Measurements from ENCODE around the gene MS4A6A.
"Not testable (repeated sequence)": the region's sequence is repeated elsewhere in the genome, so short reads cannot be mapped to it uniquely, and the experiment has no call there.

MS4A6A gene

DNA sequence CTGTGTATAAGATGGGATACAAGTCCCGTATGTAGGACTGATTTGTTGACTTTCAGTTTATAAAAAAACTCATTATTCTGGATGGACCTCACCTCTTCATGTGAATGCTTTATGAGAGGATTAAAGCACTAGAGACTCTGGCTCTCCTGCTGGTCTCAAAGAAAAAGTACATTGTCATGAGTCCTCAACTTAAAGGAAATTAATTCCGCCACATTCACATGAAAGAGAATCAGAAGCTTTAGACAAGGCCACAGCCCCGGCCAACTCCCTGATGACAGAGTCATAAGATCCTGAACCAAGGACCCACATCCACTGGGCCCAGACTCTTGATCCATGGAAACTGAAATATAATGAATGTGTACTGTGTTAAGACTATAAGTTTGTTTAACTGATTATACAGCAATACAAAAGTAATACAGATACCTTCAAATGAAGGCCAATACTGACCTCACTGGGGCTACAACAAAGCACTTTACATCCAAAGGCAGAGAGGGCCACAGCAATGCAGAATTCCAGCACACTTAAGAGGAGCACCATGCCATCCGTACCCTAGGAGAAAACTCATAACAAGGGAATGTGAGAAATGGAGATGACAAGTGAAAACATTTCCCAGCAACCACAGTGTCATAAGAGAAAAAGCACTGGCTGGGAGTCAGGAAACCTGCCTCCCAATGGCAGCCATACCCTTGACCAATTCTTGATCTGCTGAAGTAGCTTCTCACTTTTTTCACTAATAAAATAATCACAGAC, 25.4 kb upstream of the MS4A6A start:
- no peak for DNase-seq
- Histone ChIP-seq H3K9ac (ENCODE audit: low read length) (no peak overlapping the region), H3K9me3 (replicated peaks; ENCODE audit: insufficient read depth, low read length) (no peaks in the 10 kb centered on the region), H3K27me3 (replicated peaks; ENCODE audit: insufficient read depth, low read length) (no peaks in the 10 kb centered on the region), H3K27ac (ENCODE audit: low read length) (no peak overlapping the region), H2AFZ (ENCODE audit: low read length) (no peak overlapping the region), H3K36me3 (replicated peaks; ENCODE audit: insufficient read depth, low read length) (no peaks in the 10 kb centered on the region), H3K4me1 (ENCODE audit: low read length) (no peaks in the 10 kb centered on the region), H3K9me2 (replicated peaks; ENCODE audit: insufficient read depth, low read length) (no peaks in the 10 kb centered on the region), H3F3A (ENCODE audit: insufficient read depth, low read length) (no peaks in the 10 kb centered on the region), H3K4me3 (ENCODE audit: low read length) (no peak overlapping the region), H3K4me2 (ENCODE audit: low read depth, low read length) (no peak overlapping the region), H3K79me2 (ENCODE audit: low read length) (no peaks in the 10 kb centered on the region), H4K20me1 (ENCODE audit: insufficient read depth, low read length) (no peaks in the 10 kb centered on the region)
- no peak for TF ChIP-seq EZH2phosphoT487 (IDR thresholded peaks at IDR 0.05; ENCODE audit: low read length)
- TF ChIP-seq, protein P1, sequence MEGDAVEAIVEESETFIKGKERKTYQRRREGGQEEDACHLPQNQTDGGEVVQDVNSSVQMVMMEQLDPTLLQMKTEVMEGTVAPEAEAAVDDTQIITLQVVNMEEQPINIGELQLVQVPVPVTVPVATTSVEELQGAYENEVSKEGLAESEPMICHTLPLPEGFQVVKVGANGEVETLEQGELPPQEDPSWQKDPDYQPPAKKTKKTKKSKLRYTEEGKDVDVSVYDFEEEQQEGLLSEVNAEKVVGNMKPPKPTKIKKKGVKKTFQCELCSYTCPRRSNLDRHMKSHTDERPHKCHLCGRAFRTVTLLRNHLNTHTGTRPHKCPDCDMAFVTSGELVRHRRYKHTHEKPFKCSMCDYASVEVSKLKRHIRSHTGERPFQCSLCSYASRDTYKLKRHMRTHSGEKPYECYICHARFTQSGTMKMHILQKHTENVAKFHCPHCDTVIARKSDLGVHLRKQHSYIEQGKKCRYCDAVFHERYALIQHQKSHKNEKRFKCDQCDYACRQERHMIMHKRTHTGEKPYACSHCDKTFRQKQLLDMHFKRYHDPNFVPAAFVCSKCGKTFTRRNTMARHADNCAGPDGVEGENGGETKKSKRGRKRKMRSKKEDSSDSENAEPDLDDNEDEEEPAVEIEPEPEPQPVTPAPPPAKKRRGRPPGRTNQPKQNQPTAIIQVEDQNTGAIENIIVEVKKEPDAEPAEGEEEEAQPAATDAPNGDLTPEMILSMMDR (IDR thresholded peaks at IDR 0.05; ENCODE audit: low read length), result no peak
- no peak for TF ChIP-seq EZH2 (optimal IDR thresholded peaks at IDR 0.05; ENCODE audit: low read depth, low read length)

DNA sequence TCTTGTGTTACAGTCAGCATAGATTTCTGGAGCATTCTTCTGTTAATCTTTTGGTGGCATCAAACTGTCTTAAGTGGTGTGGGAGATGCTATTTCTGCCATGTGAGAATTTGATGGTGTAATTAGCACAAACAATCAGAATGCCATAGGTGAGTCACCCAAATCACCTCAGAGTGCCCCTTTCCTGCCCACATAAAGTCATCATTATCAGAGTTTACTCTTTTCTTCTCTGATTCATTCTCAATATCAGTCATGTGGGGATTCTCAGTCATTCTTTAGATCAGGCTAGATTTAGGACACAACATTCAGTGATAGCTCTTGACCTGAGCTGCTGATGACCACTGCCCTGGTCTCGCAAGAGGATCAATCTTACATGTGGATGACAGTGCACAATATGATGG, 23.7 kb upstream of the MS4A6A start:
- Histone ChIP-seq H4K20me1 (ENCODE audit: insufficient read depth, low read length) (no peaks in the 10 kb centered on the region), H3K4me2 (ENCODE audit: low read depth, low read length) (no peak overlapping the region)

DNA sequence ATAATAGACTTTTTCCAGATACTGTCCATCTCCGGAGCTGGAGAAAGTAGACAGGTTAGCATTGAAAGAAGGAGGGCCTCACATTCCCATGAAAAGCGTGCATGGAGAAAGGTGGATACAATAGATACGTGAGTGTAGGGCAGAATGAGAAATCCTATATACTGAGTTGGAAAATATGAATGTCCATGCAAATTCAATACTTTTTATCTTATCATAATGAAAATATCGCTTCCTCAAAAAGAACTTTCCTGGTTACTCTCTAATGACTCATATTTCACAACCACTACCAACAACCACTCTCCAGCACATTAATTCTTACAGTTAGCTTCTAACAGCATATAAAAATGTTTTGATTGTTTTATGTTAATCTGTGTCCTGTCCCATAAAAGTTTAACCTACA, 22.0 kb upstream of the MS4A6A start:
- H3K9ac ChIP-seq (ENCODE audit: low read length), result no peak overlapping the region
- TF ChIP-seq, protein P1 (IDR thresholded peaks at IDR 0.05; ENCODE audit: low read length), result no peak
- no peak for TF ChIP-seq EZH2phosphoT487 (IDR thresholded peaks at IDR 0.05; ENCODE audit: low read length)
- no peak for TF ChIP-seq EZH2 (optimal IDR thresholded peaks at IDR 0.05; ENCODE audit: low read depth, low read length)
- H3K36me3 ChIP-seq (replicated peaks; ENCODE audit: insufficient read depth, low read length), result no peaks in the 10 kb centered on the region
- H3K9me2 ChIP-seq (replicated peaks; ENCODE audit: insufficient read depth, low read length), result no peaks in the 10 kb centered on the region
- no peaks in the 10 kb centered on the region for H3K9me3 ChIP-seq (replicated peaks; ENCODE audit: insufficient read depth, low read length)
- H3K27me3 ChIP-seq (replicated peaks; ENCODE audit: insufficient read depth, low read length), result no peaks in the 10 kb centered on the region
- no peaks in the 10 kb centered on the region for H3K4me1 ChIP-seq (ENCODE audit: low read length)
- H3F3A ChIP-seq (ENCODE audit: insufficient read depth, low read length), result no peaks in the 10 kb centered on the region
- H3K27ac ChIP-seq (ENCODE audit: low read length), result no peak overlapping the region
- no peaks in the 10 kb centered on the region for H3K79me2 ChIP-seq (ENCODE audit: low read length)
- H3K4me2 ChIP-seq (ENCODE audit: low read depth, low read length), result no peak overlapping the region
- no peak overlapping the region for H3K4me3 ChIP-seq (ENCODE audit: low read length)
- DNase-seq, result no peak
- no peak overlapping the region for H2AFZ ChIP-seq (ENCODE audit: low read length)
- H4K20me1 ChIP-seq (ENCODE audit: insufficient read depth, low read length), result no peaks in the 10 kb centered on the region

More for the DNA sequence above, 23.7 kb upstream of the MS4A6A start:
- Histone ChIP-seq H2AFZ (ENCODE audit: low read length) (no peak overlapping the region), H3K4me3 (ENCODE audit: low read length) (no peak overlapping the region), H3K27ac (ENCODE audit: low read length) (no peak overlapping the region), H3K4me1 (ENCODE audit: low read length) (no peaks in the 10 kb centered on the region), H3K9me3 (replicated peaks; ENCODE audit: insufficient read depth, low read length) (no peaks in the 10 kb centered on the region), H3F3A (ENCODE audit: insufficient read depth, low read length) (no peaks in the 10 kb centered on the region), H3K9ac (ENCODE audit: low read length) (no peak overlapping the region), H3K9me2 (replicated peaks; ENCODE audit: insufficient read depth, low read length) (no peaks in the 10 kb centered on the region), H3K36me3 (replicated peaks; ENCODE audit: insufficient read depth, low read length) (no peaks in the 10 kb centered on the region), H3K79me2 (ENCODE audit: low read length) (no peaks in the 10 kb centered on the region), H3K27me3 (replicated peaks; ENCODE audit: insufficient read depth, low read length) (no peaks in the 10 kb centered on the region)
- DNase-seq, result no peak
- TF ChIP-seq, protein P1 (IDR thresholded peaks at IDR 0.05; ENCODE audit: low read length), result no peak
- no peak for TF ChIP-seq EZH2 (optimal IDR thresholded peaks at IDR 0.05; ENCODE audit: low read depth, low read length)
- no peak for TF ChIP-seq EZH2phosphoT487 (IDR thresholded peaks at IDR 0.05; ENCODE audit: low read length)

DNA sequence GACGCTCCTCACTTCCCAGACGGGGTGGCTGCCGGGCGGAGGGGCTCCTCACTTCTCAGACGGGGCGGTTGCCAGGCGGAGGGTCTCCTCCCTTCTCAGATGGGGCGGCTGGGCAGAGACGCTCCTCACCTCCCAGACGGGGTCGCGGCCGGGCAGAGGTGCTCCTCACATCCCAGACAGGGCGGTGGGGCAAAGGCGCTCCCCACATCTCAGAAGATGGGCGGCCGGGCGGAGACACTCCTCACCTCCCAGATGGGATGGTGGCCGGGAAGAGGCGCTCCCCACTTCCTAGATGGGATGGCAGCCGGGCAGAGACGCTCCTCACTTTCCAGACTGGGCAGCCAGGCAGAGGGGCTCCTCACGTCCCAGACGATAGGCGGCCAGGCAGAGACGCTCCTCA, 18.5 kb upstream of the MS4A6A start:
- not testable (repeated sequence) for H3K4me2 ChIP-seq (ENCODE audit: low read depth, low read length); H3K27me3 ChIP-seq (replicated peaks; ENCODE audit: insufficient read depth, low read length); H3K4me3 ChIP-seq (ENCODE audit: low read length); H3K79me2 ChIP-seq (ENCODE audit: low read length); H3K9me3 ChIP-seq (replicated peaks; ENCODE audit: insufficient read depth, low read length); H3K9me2 ChIP-seq (replicated peaks; ENCODE audit: insufficient read depth, low read length); H4K20me1 ChIP-seq (ENCODE audit: insufficient read depth, low read length); H3F3A ChIP-seq (ENCODE audit: insufficient read depth, low read length); DNase-seq; H2AFZ ChIP-seq (ENCODE audit: low read length); H3K4me1 ChIP-seq (ENCODE audit: low read length); H3K36me3 ChIP-seq (replicated peaks; ENCODE audit: insufficient read depth, low read length); H3K9ac ChIP-seq (ENCODE audit: low read length); H3K27ac ChIP-seq (ENCODE audit: low read length)

Data from MM.1S (cell line).